IPS-15b (cell line): ENCODE data around the gene SKI.
"Not testable (repeated sequence)": the region's sequence is repeated elsewhere in the genome, so short reads cannot be mapped to it uniquely, and the experiment has no call there.

Experiments
- H3K27me3 ChIP-seq: one replicate; pipeline ENCODE4 v1.6.1; 2013; ENCODE audit warnings: low read length; ENCODE audit not compliant: control insufficient read depth, insufficient read depth
- H3K36me3 ChIP-seq: one replicate; pipeline ENCODE4 v1.6.1; 2013; ENCODE audit warnings: low read length; ENCODE audit not compliant: control insufficient read depth, insufficient read depth
- H3K4me1 ChIP-seq: one replicate; pipeline ENCODE4 v1.6.1; 2013; ENCODE audit warnings: mild to moderate bottlenecking, low read length; ENCODE audit not compliant: control insufficient read depth, insufficient read depth
- H3K4me3 ChIP-seq: one replicate; pipeline ENCODE4 v1.5.1; 2013; ENCODE audit warnings: low read depth, low read length
- H3K9ac ChIP-seq: one replicate; pipeline ENCODE4 v1.6.1; 2013; ENCODE audit warnings: low read depth, mild to moderate bottlenecking, low read length
- H3K9me3 ChIP-seq: one replicate; pipeline ENCODE4 v1.6.1; 2013; ENCODE audit warnings: mild to moderate bottlenecking, low read length; ENCODE audit not compliant: control insufficient read depth, insufficient read depth

Gene SKI

DNA sequence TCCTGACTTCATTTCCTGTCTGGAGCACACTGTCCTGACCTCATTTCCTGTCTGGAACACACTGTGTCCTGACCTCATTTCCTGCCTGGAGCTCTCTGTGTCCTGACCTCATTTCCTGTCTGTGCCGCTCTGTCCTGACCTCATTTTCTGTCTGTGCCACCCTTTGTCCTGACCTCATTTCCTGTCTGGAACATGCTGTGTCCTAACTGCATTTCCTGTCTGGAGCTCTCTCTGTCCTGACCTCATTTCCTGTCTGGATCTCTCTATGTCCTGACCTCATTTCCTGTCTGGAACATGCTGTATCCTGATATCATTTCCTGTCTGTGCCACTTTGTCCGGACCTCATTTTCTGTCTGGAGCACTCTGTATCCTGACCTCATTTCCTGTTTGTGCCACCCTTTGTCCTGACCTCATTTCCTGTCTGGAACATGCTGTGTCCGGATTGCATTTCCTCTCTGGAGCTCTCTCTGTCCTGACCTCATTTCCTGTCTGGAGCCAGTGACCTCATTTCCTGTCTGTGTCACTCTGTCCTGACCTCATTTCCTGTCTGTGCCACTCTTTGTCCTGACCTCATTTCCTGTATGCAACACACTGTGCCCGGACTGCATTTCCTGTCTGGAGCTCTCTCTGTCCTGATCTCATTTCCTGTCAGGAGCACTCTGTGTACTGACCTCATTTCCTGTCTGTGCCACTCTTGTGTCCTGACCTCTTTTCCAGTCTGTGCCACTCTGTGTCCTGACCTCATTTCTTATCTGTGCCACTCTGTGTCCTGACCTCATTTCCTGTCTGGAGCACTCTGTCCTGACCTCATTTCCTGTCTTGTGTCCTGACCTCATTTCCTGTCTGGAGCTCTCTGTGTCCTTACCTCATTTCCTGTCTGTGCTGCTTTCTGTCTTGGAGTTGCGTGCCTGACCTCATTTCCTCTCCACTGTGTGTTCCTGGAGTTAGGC lies 27.6 kb downstream of the SKI start:
- no peaks in the 10 kb centered on the region for H3K27me3 ChIP-seq
- no peak overlapping the region for H3K4me3 ChIP-seq
- no peak overlapping the region for H3K9ac ChIP-seq
- no peaks in the 10 kb centered on the region for H3K9me3 ChIP-seq
- H3K36me3 ChIP-seq = peaks cover 6% of the 10 kb centered on the region
- H3K4me1 ChIP-seq = no peaks in the 10 kb centered on the region

DNA sequence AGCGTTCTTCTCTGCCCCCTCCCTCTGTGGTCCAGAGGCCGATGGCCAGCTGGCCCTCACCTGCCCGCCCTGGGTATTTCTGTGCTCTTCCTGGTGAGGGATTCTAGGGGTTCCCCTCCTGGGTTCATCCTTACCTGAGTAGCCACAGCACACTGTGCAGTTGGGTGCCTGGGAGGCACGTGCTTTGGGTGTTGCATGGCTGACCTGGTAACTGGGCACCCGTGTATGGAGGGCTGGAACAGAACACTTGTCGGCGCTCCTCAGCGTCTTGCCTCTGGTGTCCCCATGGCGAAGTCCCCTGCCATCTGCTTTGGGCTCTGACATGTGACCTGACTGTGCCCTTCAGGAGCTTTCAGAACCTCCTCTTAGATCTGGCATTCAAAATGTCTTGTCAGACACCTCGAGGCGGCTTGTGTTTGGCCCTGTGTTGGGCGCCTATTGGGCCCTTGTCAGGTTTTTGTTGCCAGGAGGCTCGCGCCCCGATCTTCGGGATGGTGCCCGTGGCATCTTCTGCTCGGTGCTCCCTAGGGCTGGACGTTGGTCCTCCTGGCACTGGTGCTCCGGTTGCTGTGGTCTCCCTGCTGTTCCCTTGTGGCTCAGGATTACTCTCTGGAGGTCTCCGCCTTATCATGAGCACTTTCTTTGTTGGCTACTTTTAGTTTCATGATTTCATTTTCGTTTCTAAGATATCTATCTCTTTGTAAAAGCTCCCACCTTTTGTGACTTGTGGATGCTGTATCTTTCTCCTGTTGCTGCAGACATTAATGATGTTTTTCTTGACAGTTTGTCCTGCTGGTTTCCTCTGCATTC lies 28.5 kb downstream of the SKI start:
- no peaks in the 10 kb centered on the region for H3K9me3 ChIP-seq
- H3K9ac ChIP-seq = no peak overlapping the region
- no peaks in the 10 kb centered on the region for H3K4me1 ChIP-seq
- H3K4me3 ChIP-seq = no peak overlapping the region
- peaks cover 6% of the 10 kb centered on the region for H3K36me3 ChIP-seq
- H3K27me3 ChIP-seq = no peaks in the 10 kb centered on the region

DNA sequence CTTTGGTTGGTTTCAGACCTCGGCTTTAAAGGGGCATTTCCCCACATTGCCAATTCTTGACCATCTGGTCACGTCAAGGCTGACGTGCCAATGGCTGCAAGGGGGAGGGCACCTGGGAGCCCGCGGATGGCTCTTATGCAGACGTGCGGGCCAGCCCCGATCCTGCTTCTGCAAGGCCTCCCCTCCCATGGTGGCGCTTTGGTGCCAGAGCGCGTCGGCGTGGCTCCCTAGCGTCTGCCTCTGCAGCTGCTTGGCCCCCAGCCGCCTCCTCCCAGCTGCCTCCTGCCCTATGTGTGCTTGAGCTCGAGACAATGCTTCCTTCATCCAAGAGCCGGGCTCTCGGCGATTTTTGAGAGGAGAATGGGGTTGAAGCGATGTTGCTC lies 29.1 kb downstream of the SKI start:
- Histone ChIP-seq H3K36me3 (peaks cover 6% of the 10 kb centered on the region), H3K9me3 (no peaks in the 10 kb centered on the region), H3K4me3 (no peak overlapping the region), H3K9ac (no peak overlapping the region), H3K27me3 (no peaks in the 10 kb centered on the region), H3K4me1 (no peaks in the 10 kb centered on the region)

DNA sequence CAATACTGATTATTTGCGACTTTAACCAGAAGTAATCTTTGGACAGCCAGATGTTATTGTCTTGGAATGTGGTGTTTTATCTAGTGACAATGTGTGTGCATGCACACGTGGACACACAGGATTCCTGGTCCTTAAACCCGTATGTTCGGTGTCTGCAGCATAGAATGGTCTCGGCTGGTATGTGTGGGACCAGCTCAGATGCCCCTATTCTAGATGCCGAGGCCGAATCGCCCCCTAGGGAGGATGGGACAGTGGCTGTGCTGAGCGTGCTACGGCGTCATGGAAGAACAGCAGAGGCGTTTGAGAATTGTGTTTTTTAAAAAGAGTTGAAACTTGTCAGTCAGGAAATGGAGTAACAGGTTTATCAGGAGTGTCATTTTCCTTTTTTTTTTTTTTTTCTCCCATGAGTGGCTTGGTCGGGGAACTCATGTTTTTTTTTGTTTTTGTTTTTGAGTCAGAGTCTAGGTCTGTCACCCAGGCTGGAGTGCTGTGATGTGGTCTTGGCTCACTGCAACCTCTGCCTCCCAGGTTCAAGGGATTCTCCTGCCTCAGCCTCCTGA lies 30.1 kb downstream of the SKI start:
- H3K27me3 ChIP-seq = no peaks in the 10 kb centered on the region
- H3K4me3 ChIP-seq = no peak overlapping the region
- peaks cover 6% of the 10 kb centered on the region for H3K36me3 ChIP-seq
- no peaks in the 10 kb centered on the region for H3K9me3 ChIP-seq
- no peak overlapping the region for H3K9ac ChIP-seq
- H3K4me1 ChIP-seq = no peaks in the 10 kb centered on the region

DNA sequence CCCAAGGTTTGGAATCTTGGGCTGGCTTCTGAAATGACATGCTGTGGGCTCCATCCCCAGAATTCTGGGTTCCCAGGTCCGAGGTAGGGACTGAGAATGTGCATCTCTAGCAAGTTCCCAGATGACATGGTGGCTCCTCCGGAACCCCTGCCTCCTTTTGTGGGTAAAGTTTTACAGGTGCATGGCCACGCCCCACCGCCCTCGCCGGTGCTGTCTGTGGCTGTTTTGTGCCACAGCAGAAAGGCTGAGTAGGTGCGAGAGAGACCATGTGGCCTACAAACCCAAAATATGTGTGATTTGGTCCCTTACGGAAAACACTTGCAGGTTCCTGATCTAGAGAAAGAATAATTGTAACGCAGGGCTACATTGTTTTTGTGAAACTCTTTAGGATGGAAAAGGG lies 30.9 kb downstream of the SKI start:
- Histone ChIP-seq H3K36me3 (peaks cover 6% of the 10 kb centered on the region), H3K27me3 (no peaks in the 10 kb centered on the region), H3K4me1 (no peaks in the 10 kb centered on the region), H3K9me3 (no peaks in the 10 kb centered on the region), H3K9ac (no peak overlapping the region), H3K4me3 (no peak overlapping the region)

DNA sequence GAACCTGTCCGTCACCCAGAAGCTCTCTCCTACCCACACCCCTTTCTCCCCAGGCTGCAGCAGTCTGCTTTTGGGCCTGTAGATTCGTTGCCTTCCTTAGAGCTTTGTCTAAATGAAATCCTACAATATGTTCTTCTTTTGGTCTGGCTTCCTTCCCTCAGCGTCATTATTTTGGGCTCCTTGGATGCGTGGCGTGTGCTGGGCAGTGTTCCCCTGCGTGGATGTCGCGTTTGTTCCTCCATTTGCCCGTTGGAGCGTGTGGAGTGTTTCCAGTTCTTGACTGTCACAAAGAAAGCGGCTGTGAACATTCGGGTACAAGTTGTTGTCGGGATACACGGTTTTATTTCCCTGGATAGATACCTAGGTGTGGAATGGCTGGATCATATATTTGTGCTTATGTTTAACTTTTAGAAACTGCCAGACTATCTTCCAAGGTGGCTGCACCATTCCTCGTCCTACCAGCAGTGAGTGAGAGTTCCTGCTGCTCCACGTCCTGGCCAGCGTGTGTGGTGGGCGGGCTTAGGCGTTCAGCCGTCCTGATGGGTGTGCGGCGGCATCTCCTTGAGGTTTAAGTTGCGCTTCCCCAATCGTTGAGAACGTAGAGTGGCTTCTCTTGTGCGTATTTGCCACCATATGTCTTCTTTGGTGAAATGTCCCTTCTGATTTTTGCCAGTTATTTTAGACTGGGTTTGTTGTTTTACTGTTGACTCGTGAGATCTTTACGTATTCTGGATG lies 31.7 kb downstream of the SKI start:
- Histone ChIP-seq H3K36me3 (peaks cover 4% of the 10 kb centered on the region), H3K4me3 (no peak overlapping the region), H3K4me1 (no peaks in the 10 kb centered on the region), H3K9me3 (no peaks in the 10 kb centered on the region), H3K9ac (peak overlapping the region; percentile 9), H3K27me3 (no peaks in the 10 kb centered on the region)

DNA sequence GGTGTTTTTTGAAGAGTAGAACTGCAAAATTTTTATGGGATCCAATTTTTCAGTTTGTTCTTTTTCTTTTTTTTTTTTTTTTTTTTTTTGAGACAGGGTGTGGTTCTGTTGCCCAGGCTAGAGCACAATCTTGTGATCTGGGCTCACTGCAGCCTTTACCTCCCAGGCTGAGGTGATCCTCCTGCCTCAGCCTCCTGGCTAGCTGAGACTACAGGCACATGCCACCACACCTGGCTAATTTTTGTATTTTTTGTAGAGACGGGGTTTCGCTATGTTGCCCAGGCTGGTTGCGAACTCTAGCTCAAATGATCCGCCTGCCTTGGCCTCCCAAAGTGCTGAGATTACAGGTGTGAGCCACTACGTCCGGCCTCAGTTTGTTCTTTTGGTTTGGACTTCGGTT lies 32.4 kb downstream of the SKI start:
- not testable (repeated sequence) for H3K9ac ChIP-seq, H3K36me3 ChIP-seq, H3K9me3 ChIP-seq, H3K27me3 ChIP-seq, H3K4me3 ChIP-seq, H3K4me1 ChIP-seq

DNA sequence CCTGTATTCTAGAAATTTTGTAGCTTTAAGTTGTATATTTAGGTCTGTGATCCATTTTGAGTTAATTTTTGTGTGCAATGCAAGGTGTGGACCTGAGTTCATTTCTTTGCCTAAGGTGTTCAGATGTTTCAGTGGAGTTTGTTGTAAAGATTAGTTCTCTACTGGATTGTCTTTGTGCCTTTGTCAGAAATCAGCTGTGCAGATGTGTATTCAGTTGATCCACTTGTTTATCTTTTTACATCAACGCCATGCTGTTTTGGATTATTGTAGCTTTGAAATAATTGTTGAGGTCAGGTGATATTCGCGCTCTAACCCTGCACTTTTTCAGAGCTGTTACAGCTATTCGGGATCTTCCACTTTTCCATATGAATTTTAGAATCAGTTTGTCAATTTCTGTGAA lies 32.8 kb downstream of the SKI start:
- no peaks in the 10 kb centered on the region for H3K4me1 ChIP-seq
- no peaks in the 10 kb centered on the region for H3K27me3 ChIP-seq
- no peak overlapping the region for H3K9ac ChIP-seq
- no peak overlapping the region for H3K4me3 ChIP-seq
- H3K9me3 ChIP-seq = no peaks in the 10 kb centered on the region
- H3K36me3 ChIP-seq = no peaks in the 10 kb centered on the region

DNA sequence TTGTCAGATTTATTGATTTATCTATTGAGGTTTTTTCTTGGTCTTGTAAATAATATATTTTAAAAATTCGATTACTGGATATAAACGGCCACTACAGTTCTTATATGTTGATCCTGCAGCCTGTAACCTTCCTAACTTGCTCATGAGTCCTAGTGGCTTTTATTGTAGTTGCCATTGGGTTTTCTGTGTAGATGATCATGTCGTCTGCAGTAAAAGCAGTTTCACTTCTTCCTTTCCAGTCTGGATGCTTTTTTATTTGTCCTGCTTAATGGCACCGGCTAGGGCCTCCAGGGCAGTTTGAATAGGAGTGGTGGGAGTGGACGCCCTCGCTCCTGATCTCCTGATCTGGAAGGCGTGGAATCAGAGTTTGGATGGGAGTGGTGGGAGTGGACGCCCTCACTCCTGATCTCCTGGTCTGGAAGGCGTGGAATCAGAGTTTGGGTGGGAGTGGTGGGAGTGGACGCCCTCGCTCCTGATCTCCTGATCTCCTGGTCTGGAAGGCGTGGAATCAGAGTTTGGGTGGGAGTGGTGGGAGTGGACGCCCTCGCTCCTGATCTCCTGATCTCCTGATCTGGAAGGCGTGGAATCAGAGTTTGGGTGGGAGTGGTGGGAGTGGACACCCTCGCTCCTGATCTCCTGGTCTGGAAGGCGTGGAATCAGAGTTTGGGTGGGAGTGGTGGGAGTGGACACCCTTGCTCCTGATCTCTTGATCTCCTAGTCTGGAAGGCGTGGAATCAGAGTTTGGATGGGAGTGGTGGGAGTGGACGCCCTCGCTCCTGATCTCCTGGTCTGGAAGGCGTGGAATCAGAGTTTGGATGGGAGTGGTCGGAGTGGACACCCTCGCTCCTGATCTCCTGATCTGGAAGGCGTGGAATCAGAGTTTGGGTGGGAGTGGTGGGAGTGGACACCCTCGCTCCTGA lies 33.6 kb downstream of the SKI start:
- not testable (repeated sequence) for H3K9me3 ChIP-seq, H3K9ac ChIP-seq, H3K4me3 ChIP-seq, H3K4me1 ChIP-seq, H3K36me3 ChIP-seq, H3K27me3 ChIP-seq

DNA sequence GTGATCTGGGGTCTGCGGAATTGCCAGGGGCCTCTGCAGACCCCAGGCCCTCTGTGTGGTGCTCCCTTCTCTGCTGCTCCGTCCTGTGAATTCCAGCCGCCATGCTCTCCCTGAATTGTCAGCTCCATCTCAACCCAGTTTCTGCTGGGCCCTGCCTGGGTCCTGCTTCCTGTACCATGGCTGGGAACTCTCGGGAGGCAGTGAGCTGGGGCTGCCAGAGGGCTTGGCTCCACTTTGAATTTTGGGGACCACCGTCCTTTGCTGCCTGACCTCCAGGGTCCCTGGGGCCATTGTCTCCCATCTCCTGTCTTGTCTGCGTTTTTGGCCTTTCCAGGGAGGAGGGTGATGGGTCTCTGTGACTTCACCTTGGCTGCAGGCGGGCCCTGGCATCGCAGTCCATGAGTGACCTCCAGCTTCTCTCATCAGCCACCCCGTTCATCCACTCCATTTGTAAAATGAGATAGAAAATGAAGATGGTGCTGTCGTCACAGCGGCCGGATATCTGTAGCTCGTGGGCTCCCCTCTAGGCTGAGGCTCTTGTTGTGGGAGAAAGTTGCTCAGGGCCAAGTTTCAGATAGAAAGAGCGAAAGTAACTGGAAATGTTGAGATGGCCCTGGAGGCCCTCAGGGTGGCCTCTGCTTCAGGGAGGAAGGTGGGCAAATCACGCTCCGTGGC lies 38.3 kb downstream of the SKI start:
- Histone ChIP-seq H3K9ac (peak overlapping the region; percentile 47), H3K9me3 (no peaks in the 10 kb centered on the region), H3K36me3 (peaks cover 5% of the 10 kb centered on the region), H3K27me3 (no peaks in the 10 kb centered on the region), H3K4me3 (no peak overlapping the region), H3K4me1 (no peaks in the 10 kb centered on the region)
